HG03520 (cell line): ENCODE results near the gene LRR1.
"Not testable (repeated sequence)": the region's sequence is repeated elsewhere in the genome, so short reads cannot be mapped to it uniquely, and the experiment has no call there.

ENCODE experiments used
- ATAC-seq: cut with Tn5 transposase; IDR thresholded peaks from one replicate; pipeline ENCODE4 v1.9.1; 2021; ENCODE audit warnings: mild to moderate bottlenecking, moderate library complexity; ENCODE audit not compliant: unreplicated experiment

The LRR1 gene

DNA sequence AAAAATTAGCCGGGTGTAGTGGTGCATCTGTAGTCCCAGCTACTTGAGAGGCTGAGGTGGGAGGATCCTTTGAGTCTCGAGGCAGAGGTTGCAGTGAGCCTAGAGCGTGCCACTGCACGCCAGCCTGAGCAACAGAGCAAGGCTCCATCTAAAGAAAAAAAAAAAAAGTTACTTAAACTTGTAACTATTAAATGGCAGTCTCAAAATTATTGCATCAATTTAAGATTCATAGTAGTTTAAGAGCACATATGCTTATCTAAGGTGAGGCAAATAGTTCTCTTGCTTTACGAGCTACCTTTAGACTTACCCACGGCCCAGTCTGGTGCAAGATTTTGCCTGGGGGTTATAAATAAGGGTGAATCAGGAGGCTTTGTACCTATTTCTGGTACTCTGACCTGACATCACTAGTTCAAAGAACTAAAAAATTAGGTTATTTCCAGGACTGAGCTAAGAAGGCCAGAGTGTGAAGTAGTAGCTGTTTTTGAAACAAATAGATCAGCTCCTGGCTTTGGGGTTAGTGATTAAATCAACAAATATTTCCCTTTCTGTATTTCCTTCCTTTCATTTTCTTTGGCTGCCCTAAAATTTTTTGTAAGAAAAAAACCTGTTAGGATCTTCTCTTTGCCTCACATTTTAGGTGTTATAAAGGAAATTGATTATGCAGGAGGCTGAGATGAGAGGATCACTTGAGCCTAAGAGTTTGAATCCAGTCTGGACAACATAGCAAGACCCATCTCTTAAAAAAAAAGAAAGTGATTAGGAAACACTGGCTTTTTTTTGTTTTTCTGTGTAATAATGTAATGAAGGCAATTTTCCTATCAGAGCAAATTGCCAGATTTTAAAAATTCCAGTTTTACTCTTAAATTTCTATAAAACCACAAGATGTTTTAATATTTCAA, 25.4 kb downstream of the LRR1 start:
- no peak for ATAC-seq

DNA sequence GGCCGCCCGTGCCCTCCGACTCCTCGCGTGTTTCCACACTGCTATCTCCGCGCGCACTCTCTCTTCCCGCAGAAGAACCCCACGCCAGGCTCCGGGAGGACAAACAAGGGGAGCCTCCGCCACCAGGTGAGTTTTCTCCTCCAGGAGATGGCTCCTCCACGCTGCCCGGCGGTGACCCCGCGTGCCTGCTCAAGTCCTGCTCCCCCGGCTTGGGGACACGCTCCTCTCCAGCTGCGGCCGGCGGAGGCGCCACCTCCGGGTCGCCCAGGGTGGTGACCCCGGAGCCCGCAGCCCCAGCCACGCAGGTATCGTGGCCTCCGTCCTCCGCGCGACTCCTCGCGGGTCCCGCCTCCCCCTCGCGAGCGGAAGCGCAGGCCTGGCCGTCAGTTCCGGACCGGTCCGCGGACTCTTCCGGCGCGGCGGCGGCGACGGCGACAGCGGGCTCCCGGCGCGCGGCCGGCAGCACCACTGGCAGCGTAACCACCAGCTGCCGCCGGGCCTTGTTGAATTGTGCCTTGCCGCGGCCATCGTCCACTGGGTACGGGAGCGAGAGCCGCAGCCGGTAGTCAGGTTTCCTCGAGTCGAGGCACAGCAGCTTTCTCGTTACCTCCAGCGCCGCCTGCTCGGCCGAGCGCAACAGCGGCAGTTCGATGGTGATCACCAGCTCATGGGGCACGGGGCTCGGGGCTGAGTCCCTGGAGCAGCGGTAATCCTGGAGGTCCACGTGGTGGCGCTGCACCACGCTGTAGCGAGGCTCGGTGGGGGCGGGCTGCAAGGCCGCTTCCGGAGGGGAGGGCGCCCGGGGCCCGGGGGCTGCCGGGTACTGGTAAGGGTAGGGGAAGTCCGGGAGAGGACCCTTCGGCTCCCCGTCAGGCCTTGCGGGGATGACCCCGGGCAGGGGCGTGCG, 35.2 kb downstream of the LRR1 start:
- ATAC-seq, result peak; percentile 75

DNA sequence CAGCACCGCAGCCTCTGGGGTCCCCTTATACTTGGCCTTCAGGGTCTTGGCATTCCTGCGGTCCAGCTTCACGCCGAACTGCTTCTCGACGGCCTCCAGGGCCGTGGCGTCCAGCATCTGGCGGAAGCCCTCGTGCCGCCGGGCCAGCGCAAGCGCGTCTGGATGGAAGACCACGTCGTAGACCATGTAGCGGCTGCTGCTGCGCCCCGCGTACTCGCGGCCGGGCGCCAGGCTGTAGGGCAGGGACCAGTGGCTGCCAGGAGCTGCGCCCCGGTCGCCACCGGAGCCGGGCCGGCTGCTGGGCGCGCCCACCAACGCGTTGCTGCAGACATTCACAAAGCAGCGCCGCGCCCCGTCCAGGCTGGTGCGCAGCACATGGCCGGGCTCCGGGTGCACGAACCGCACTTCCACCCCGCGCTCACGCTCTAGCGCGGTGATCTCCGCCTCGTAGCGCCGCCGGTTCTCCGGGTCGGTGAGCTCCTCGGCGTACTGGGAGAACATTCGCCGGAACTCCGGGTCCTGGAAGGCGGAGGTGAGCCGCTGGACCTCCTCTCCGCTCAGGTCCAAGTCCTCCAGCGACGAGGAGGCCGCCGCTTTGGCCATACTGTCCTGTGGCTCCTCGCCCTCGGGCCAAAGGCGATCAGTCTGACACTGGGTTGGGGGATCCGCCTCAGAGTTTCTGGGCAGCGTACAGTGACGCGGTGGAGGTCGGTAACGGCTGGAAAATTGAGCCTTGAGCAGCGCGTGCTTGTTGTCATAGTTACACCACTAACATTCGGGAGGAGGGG, 36.0 kb downstream of the LRR1 start, which contains the start of gene DNAAF2:
Gene DNAAF2 (minus strand): TSS at position 698 of the 788 bp plus-strand sequence. CDS start 95 bp downstream, at position 603.
- peak; percentile 25 for ATAC-seq

DNA sequence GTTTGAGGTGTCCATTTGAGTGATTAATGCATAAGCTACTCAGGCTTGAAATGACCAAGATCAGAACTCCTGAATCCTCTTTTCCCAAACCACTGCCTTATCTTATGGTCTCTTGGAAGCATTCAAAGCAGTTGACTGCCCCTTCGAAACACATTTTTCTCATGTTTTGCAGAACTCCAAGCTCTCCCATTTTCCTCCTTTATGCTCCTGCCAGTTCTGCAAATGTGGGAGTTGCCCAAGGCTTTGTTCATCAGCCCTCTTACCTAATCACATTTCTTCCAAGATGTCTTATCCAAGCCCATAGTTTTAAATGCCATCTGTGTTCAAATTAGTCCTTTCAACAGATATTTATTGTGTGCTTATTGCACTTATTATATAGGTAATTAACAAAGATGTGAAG, 38.1 kb downstream of the LRR1 start:
- no peak for ATAC-seq

DNA sequence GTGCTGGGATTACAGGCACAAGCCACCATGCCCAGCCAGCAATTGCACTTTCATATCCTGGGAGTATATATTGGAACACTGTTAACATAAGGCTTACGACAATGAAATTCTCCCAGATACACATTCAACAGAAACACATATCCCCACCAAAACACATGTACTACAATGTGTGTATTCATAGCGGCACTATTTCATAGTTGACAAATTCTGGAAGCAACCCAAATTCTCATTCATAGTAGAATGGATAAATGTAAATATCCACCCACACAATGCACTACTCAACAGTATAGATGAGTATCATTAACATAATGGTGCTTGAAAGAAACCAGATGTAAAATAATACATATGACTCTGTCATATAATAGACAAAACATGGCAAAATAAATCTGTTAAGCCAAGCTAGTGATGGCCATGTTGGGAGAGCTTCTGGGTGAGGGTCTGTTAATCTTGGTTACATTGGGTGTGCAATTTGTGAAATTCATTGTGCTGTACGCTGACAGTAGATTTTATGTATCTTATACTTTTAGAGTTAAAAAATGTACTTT, 38.9 kb downstream of the LRR1 start:
- ATAC-seq, result no peak

DNA sequence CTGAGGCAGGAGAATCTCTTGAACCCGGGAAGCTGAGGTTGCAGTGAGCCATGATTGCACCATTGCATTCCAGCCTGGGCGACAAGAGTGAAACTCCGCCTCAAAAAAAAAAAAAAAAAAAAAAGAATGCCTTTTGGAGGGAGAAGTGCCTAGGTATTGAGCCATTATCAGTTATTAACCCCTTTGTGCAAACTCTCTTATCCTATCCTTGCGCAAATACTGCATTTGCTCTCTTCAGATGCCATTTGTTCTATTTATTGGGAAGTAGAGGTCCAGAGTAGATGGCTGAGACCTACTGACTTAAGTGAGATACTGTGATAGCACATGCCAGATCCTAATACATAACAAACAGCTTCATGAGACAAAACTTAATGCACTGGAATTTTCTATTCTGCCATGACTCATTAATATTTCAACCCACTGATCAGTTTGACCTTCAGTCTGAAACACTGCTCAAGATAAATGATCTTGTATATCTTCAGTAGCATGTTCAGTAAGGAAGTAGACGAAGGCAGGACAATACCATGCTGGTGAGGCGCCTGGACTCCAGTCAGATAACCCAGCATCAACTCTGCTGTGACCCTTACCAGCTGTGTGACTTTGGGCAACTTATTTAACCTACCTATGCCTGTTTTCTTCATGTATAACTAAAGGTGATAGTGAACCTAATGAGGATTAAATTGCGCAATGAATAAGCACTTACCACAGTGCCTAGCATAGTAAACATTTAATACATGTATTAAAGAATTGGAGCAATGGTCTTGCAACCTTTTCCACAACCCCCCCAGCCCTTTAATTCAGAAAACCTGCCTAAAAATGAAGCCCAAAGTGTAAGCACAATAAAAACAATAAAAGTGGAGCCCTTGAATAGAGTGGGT, 42.0 kb downstream of the LRR1 start:
- no peak for ATAC-seq

DNA sequence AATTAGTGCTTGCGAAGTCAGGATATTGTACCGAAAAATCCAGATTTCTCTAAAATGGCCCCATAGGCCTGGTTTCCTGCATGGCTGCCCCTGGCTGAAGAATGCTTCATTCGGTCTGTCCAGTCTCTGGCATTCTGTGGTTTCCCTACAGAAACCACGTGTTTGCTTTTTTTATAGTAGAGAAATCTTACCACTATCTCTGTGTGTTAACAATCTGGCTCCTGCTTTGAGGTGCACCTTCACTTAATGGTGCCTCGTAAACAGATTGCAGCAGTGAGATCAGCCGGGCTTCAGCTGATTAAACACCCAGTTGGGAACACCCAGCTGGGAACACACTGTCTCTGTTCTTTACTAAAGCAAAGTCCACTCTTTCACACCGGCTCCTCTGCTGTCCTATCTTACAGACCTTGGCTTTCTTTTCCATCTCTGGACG, 43.0 kb downstream of the LRR1 start:
- no peak for ATAC-seq

DNA sequence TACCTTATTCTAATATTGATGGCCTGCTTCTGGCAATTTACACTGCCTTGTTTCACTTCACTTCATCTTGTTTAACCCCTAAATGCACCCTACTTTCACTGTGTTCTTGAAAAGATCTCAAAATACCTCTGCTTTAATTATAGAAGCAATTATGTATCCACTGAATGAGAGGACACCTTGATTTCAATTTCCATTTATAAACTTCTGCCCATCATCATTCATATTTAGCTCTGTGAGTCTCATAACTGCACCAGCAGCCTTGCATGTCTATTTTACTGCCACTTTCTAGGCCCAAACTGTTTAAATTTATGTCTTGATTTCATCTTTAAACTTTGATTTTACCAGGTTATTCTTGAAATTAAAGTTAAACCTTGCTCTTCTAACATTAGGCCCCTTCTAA, 43.4 kb downstream of the LRR1 start:
- no peak for ATAC-seq

DNA sequence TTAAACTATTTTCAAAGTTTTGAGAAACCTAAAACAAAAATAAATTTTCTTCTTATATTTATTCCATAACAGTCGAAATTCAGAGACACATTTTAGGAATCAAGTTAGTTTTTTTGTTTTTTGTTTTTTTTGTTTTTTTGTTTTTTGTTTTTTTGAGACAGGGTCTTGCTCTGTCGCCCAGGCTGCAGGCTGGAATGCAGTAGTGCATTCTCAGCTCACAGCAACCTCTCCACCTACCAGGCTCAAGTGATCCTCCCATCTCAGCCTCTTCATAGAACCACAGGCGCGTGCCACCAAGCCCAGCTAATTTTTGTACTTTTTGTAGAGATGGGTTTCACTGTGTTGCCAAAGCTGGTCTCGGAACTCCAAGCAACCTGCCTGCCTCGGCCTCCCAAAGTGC, 54.8 kb downstream of the LRR1 start:
- no peak for ATAC-seq

DNA sequence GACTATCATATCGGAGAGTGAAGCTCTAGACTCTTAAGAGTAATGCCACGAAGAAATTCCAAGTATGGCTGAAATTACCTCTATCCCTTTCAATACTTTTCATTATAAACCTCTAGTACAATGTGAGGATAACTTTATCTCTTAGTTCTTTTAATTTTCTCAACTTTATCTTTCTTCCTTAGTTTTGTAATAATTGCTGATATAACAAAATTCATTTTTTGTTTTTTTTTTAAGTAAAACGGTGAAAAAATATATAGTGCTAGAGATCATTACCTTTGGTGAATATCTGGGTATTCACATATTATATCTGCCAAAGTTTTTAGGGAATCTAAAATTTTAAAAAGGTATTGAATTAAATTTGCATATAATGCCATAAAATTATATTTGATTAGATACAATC, 55.8 kb downstream of the LRR1 start:
- ATAC-seq, result no peak

DNA sequence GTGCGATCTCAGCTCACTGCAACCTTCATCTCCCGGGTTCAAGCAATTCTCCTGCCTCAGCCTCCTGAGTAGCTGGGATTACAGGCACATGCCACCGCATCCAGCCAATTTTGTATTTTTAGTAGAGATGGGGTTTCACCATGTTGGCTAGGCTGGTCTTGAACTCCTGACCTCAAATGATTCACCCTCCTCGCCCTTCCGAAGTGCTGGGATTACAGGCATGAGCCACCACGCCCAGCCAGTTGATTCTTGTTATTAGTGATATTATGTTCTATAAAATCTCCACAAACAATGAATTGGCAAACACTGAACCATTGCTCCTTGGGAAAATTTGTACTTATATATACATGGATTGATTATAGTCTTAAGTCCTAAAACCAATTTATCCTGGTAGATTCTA, 58.8 kb downstream of the LRR1 start:
- not testable (repeated sequence) for ATAC-seq

DNA sequence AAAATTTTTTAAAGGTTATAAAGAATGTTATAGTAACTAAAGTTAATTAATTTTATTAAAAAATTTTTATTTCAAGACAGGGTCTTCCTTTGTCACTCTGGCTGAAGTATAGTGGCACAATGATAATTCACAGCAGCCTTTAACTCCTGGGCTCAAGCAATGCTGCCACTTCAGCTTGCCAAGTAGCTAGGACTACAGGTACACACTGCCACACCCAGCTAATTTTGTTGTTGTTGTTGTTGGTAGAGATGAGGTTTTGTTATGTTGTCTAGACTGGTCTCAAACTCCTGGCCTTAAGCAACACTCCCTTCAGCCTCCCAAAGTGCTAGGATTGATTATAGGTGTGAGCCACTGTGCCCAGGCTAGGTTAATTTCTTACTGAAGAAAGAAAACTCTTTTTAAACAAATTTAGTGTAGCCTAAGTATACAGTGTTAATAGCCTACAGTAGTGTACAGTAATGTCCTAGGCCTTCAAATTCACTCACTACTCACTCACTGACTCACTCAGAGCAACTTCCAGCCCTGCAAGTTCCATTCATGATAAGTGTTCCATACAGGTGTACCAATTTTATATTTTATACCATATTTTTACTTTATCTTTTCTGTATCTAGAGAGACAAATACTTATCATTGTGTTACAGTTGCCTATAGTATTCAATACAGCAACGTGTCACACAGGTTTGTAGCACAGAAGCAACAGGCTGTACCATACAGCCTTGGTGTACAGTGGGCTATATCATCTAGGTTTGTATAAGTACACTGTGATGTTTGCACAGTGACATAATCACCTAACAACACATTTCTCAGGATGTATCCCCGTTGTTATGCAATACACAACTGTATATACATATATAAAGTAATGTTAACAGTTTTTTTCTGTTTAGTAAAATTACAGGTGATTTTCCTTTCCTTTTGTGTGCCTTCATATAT, 61.1 kb downstream of the LRR1 start:
- ATAC-seq, result no peak
